Hepatocyte (in vitro differentiated cells): ENCODE data around the gene CREB1. TPM values are rescaled to one million over a fixed set of nuclear protein-coding genes. Genes with fewer than 3 reads are reported as not detected.

Source experiments
- DNase-seq: peaks from one replicate; pipeline ENCODE4 v3.0.0-alpha.2; 2016; ENCODE audit warnings: low spot score
- H2AFZ ChIP-seq: fragments of 200-600 bp; sonication (generic); 2 replicates; pipeline ENCODE4 v1.6.0; 2016; ENCODE audit warnings: antibody characterized with exemption, mild to moderate bottlenecking
- H3K27ac ChIP-seq: fragments of 200-600 bp; sonication (generic); 2 replicates; pipeline ENCODE4 v1.5.1; 2016; ENCODE audit warnings: mild to moderate bottlenecking
- H3K27me3 ChIP-seq: fragments of 200-600 bp; sonication (generic); 2 replicates; pipeline ENCODE4 v1.6.1; 2016
- H3K36me3 ChIP-seq: fragments of 200-600 bp; sonication (generic); replicated peaks from 2 replicates; pipeline ENCODE4 v1.5.1; 2016; ENCODE audit warnings: low read depth; ENCODE audit not compliant: insufficient read depth
- H3K4me1 ChIP-seq: fragments of 200-600 bp; sonication (generic); 2 replicates; pipeline ENCODE4 v1.5.1; 2016; ENCODE audit warnings: mild to moderate bottlenecking, moderate library complexity; ENCODE audit not compliant: insufficient read depth
- H3K4me2 ChIP-seq: fragments of 200-600 bp; sonication (generic); 2 replicates; pipeline ENCODE4 v1.6.0; 2016
- H3K4me3 ChIP-seq: fragments of 200-600 bp; sonication (generic); 2 replicates; pipeline ENCODE4 v1.5.1; 2016; ENCODE audit warnings: mild to moderate bottlenecking
- H3K79me2 ChIP-seq: fragments of 200-600 bp; sonication (generic); 2 replicates; pipeline ENCODE4 v1.6.0; 2017; ENCODE audit warnings: mild to moderate bottlenecking
- H3K9me2 ChIP-seq: fragments of 200-600 bp; sonication (generic); replicated peaks from 2 replicates; pipeline ENCODE4 v1.6.0; 2017; ENCODE audit warnings: mild to moderate bottlenecking; ENCODE audit not compliant: insufficient read depth
- H3K9me3 ChIP-seq: fragments of 200-600 bp; sonication (generic); 2 replicates; pipeline ENCODE4 v1.5.1; 2016; ENCODE audit warnings: low read depth, mild to moderate bottlenecking
- H4K20me1 ChIP-seq: fragments of 200-600 bp; sonication (generic); 2 replicates; pipeline ENCODE4 v1.6.0; 2016; ENCODE audit warnings: mild to moderate bottlenecking; ENCODE audit not compliant: insufficient read depth, poor library complexity, severe bottlenecking
- EZH2 ChIP-seq: fragments of 200-600 bp; sonication (generic); IDR thresholded peaks from 2 replicates; pipeline ENCODE4 v1.6.1; 2016; ENCODE audit warnings: antibody characterized with exemption, mild to moderate bottlenecking, borderline replicate concordance
- EZH2phosphoT487 ChIP-seq: fragments of 200-600 bp; sonication (generic); IDR thresholded peaks from one replicate; pipeline ENCODE4 v1.6.1; 2018; ENCODE audit warnings: antibody characterized with exemption, mild to moderate bottlenecking, low read depth, moderate library complexity; ENCODE audit not compliant: unreplicated experiment, severe bottlenecking
- WGBS: methylation state at CpG from one replicate; pipeline ENCODE4 v1.1.6; 2016; ENCODE audit warnings: low lambda C conversion rate; ENCODE audit errors: missing lambda C conversion rate; 5-methylcytosine and 5-hydroxymethylcytosine counted together
- polyA plus RNA-seq: library from polyadenylated mRNA; unstranded; fragments of >200 nt; fragmentation: Nextera tagmentation; extraction: Ambion mirVana; gene quantifications from 2 replicates; pipeline ENCODE4 v1.2.1, GENCODE V29; 2016
- total RNA-seq: library from RNA; depleted of rRNA; stranded (reverse); fragments of >200 nt; gene quantifications from 2 replicates; pipeline ENCODE4 v1.2.3, GENCODE V29; 2014
- TF ChIP-seq, protein P1 (sequence below): fragments of 200-600 bp; sonication (generic); IDR thresholded peaks from 2 replicates; pipeline ENCODE4 v1.5.1; 2016; ENCODE audit warnings: antibody characterized with exemption, mild to moderate bottlenecking; ENCODE audit not compliant: poor library complexity

The CREB1 gene
- total and polyA plus RNA-seq, 2 experiments from 2014 or later, result 22.6 to 40.8 TPM

DNA sequence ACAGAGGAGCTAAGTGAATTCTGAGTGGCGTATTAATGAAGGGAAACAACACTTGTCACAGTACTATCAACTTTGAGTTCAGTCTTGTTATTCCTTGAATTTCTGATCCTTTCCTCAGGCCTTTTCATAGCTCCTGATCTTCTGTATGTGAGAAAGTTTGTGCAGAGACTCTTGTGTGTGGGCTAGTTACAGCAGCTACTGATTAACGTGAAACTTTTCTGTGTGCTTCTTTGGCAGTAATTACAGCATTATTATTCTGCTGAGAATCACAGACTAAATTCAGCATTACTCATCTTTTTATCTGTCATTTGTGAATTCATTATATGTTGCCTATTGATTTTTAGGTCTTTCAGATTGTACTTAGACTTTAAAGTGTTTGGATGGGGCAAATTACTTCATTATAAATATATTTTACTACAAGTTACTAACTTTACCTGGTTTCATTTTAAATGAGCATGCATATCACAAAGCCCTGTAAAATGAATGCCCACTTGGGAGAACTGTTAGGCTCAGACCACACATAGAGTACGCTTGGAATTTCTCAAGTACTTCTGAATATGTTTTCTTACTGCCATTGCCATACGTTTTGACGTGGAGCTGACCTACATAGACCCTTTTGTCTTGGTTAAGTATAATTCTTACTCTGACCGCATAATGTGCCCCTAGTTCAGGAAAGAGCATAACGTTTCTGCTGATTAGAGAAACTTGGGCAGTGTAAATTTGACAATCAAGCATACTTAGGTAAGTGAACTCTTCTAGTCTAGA, 36.2 kb downstream of the CREB1 start:
- Histone ChIP-seq H3K9me3 (no peaks in the 10 kb centered on the region), H3K4me3 (no peak overlapping the region)

DNA sequence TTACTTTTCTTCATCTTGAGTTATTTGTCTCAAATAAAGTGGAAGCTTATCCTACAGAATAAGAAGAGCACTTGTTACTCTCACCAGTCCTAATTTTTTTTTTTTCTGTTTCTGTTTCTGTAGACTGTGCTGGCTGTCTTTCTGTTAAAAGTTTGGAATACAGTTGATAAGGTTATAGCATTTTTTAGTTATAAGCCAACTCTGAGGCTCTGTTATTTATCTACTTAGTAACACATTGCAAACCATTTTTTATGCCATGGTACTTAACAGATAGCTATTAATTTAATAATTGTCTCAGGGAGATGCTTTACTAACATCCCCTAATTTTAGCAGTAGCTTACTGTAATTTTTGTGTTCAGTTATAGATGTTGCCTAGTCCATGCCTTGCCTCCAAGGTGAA, 37.9 kb downstream of the CREB1 start:
- no peak for DNase-seq
- Histone ChIP-seq H3K9me2 (no peaks in the 10 kb centered on the region), H3K4me1 (no peaks in the 10 kb centered on the region), H3K27ac (no peak overlapping the region), H3K79me2 (no peaks in the 10 kb centered on the region), H4K20me1 (no peaks in the 10 kb centered on the region), H3K4me2 (no peak overlapping the region), H3K27me3 (no peaks in the 10 kb centered on the region), H3K9me3 (no peaks in the 10 kb centered on the region), H3K4me3 (no peak overlapping the region), H2AFZ (no peak overlapping the region), H3K36me3 (no peaks in the 10 kb centered on the region)
- TF ChIP-seq EZH2 (no peak), EZH2phosphoT487 (no peak)
- TF ChIP-seq, protein P1, sequence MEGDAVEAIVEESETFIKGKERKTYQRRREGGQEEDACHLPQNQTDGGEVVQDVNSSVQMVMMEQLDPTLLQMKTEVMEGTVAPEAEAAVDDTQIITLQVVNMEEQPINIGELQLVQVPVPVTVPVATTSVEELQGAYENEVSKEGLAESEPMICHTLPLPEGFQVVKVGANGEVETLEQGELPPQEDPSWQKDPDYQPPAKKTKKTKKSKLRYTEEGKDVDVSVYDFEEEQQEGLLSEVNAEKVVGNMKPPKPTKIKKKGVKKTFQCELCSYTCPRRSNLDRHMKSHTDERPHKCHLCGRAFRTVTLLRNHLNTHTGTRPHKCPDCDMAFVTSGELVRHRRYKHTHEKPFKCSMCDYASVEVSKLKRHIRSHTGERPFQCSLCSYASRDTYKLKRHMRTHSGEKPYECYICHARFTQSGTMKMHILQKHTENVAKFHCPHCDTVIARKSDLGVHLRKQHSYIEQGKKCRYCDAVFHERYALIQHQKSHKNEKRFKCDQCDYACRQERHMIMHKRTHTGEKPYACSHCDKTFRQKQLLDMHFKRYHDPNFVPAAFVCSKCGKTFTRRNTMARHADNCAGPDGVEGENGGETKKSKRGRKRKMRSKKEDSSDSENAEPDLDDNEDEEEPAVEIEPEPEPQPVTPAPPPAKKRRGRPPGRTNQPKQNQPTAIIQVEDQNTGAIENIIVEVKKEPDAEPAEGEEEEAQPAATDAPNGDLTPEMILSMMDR, result no peak

More for the DNA sequence above, 36.2 kb downstream of the CREB1 start:
- Histone ChIP-seq H3K27ac (no peak overlapping the region), H3K9me2 (no peaks in the 10 kb centered on the region), H3K4me1 (no peaks in the 10 kb centered on the region), H3K27me3 (no peaks in the 10 kb centered on the region), H3K4me2 (no peak overlapping the region), H3K79me2 (no peaks in the 10 kb centered on the region), H2AFZ (no peak overlapping the region), H3K36me3 (peaks cover 3% of the 10 kb centered on the region), H4K20me1 (no peaks in the 10 kb centered on the region)
- no peak for DNase-seq
- TF ChIP-seq EZH2phosphoT487 (no peak), EZH2 (no peak)
- 91% methylated on average over 7 of the region's 7 CpGs for WGBS

DNA sequence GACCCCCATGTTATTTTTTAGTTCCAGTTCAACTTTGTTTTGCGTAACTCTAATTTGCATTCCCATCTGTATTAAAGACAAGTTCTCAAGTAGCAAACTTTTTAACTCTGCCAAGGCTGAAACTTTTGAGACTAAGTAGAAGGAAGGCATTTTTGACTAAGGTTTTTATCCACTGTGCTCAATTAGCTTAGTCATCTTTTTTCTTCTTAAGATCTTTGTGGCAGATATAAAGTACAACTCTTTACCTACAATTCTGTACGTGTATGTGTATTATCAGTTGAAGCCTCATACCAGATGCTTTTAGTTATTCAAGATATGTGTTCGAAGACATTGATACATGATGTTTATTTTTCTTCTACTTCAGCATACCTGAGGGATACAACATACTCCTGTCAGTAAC, 41.6 kb downstream of the CREB1 start:
- Histone ChIP-seq H3K4me1 (no peaks in the 10 kb centered on the region), H3K36me3 (no peaks in the 10 kb centered on the region), H3K4me2 (no peak overlapping the region), H3K9me2 (no peaks in the 10 kb centered on the region), H3K9me3 (no peaks in the 10 kb centered on the region), H3K27me3 (no peaks in the 10 kb centered on the region), H2AFZ (no peak overlapping the region), H3K79me2 (no peaks in the 10 kb centered on the region), H4K20me1 (no peaks in the 10 kb centered on the region), H3K4me3 (no peak overlapping the region), H3K27ac (no peak overlapping the region)
- 77% methylated on average over 3 of the region's 3 CpGs for WGBS
- no peak for DNase-seq
- TF ChIP-seq, protein P1, result no peak
- TF ChIP-seq EZH2 (no peak), EZH2phosphoT487 (no peak)

DNA sequence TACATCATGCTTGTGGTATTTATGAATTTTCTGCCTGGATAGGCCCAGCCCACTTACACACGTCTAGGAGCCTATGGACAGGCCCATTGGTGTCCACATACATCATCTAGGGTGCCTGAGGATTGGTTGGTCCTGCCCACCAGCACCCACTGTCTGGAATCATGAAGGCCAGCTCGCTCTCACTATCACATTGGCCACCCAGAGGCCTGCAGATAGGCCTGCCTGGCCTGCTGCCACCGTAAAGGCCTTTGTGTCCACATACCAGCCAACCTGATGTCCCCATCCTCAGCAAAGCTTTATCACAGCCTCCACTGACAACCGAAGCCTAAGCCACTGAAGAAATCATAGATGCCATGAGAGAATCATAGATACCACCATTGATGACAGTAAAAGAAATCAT, 55.2 kb downstream of the CREB1 start:
- H4K20me1 ChIP-seq, result no peaks in the 10 kb centered on the region
- no peak overlapping the region for H3K4me2 ChIP-seq
- H3K79me2 ChIP-seq, result no peaks in the 10 kb centered on the region
- H2AFZ ChIP-seq, result no peak overlapping the region
- H3K4me3 ChIP-seq, result no peak overlapping the region
- TF ChIP-seq EZH2phosphoT487, result no peak
- TF ChIP-seq, protein P1, result no peak
- no peak for TF ChIP-seq EZH2
- no peaks in the 10 kb centered on the region for H3K4me1 ChIP-seq
- H3K27me3 ChIP-seq, result no peaks in the 10 kb centered on the region
- no peaks in the 10 kb centered on the region for H3K9me2 ChIP-seq
- no peaks in the 10 kb centered on the region for H3K36me3 ChIP-seq
- no peaks in the 10 kb centered on the region for H3K9me3 ChIP-seq
- WGBS, result 99% methylated on average over 4 of the region's 4 CpGs
- H3K27ac ChIP-seq, result no peak overlapping the region
- no peak for DNase-seq
